Erythroblast (primary cell): ENCODE measurements around the gene CST8.

Experiments used
- GATA1 ChIP-seq: IDR thresholded peaks from 2 replicates; pipeline ENCODE4 v1.6.1; 2011; ENCODE audit warnings: low read depth, mild to moderate bottlenecking, control low read depth, low read length, moderate library complexity
- POLR2A ChIP-seq: IDR thresholded peaks from 2 replicates; pipeline ENCODE4 v1.6.1; 2011; ENCODE audit warnings: mild to moderate bottlenecking, low read length

DNA sequence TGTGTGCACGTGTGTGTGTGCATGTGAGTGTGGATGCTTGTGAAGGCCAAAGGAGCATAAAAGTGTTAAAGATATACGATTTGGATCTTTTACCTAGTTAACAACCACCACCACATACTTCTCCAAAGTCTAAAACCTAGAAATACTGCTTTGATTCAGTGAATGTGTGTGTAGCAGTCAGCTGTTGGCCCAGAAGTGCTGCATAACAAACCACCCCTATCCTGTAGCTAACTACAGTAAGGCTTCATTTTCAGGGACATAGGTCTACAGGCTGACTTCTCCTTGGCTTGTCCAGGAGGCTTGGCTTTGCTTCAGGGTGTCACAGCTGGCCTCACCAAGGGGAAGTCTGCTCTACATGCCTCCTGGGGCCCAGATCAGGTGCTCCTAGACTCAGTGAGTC is 2.4 kb upstream of the CST8 start:
- TF ChIP-seq POLR2A (no peak), GATA1 (no peak)
